Upper lobe of left lung (tissue), 4 donors: ENCODE data around the gene TSPAN10.

ENCODE experiments used
- CTCF ChIP-seq, 6 experiments: fragments of 450-650 bp in 4 of 6; fragments of 200-600 bp in 2 of 6; sonication (generic) in 2 of 6; IDR thresholded peaks; one replicate each; pipeline ENCODE4 v1.5.1; 2016 to 2019; ENCODE audit warnings: antibody characterized with exemption in 6 of 6
- POLR2A ChIP-seq, 4 donors: fragments of 450-650 bp; IDR thresholded peaks; one replicate each; pipeline ENCODE4 v1.5.1; 2016 to 2017; ENCODE audit warnings: antibody characterized with exemption in 4 of 4, mild to moderate bottlenecking in 2 of 4
- POLR2AphosphoS5 ChIP-seq, 2 donors: sonication (generic); formaldehyde crosslinking; IDR thresholded peaks; one replicate each; pipeline ENCODE4 v1.5.1; 2017; ENCODE audit warnings: antibody characterized with exemption in 2 of 2

GRCh38 chr17:81590121-81590520 is 46.9 kb upstream of the TSPAN10 start:
- TF ChIP-seq POLR2AphosphoS5 (IDR thresholded peaks at IDR 0.05) (no peak), CTCF (IDR thresholded peaks at IDR 0.05) (no peak), POLR2A (IDR thresholded peaks at IDR 0.05) (no peak)
